ENCODE measurements around the gene MCTP1. TPM values are rescaled to one million over a fixed set of nuclear protein-coding genes. Genes with fewer than 3 reads are reported as not detected.
A peak's percentile ranks its signal among the peaks of the same experiment; 100 is the strongest.

The MCTP1 gene
- polyA plus RNA-seq, 3 donors, result 34.4 to 72.9 (median 55.5) TPM

GRCh38 chr5:94711785-94712184, 573.1 kb downstream of the MCTP1 start:
- peaks cover 62 to 63% of the 10 kb centered on the region in 2 donors for H3K36me3 Mint-ChIP-seq
- H3K27ac Mint-ChIP-seq, result no peak overlapping the region

GRCh38 chr5:94709277-94709676, 575.6 kb downstream of the MCTP1 start:
- H3K36me3 ChIP-seq (replicated peaks in 1 of 2; ENCODE audit: control insufficient read depth in 1 of 2, insufficient read depth in 2 of 2, low read length in 2 of 2), result peaks cover 38 to 90% of the 10 kb centered on the region in 2 donors
- H3K9me3 ChIP-seq (replicated peaks in 1 of 2; ENCODE audit: control insufficient read depth in 1 of 2, insufficient read depth in 1 of 2, low read length in 2 of 2), result no peaks in the 10 kb centered on the region
- H3K4me3 ChIP-seq (replicated peaks in 1 of 3; ENCODE audit: low read depth in 2 of 3, low read length in 3 of 3), result no peak overlapping the region
- no peaks in the 10 kb centered on the region for H3K79me2 ChIP-seq (ENCODE audit: insufficient read depth, low read length)
- H4K20me1 ChIP-seq (ENCODE audit: insufficient read depth, low read length), result peaks cover 5% of the 10 kb centered on the region
- H3K9ac ChIP-seq (ENCODE audit: insufficient read depth, low read length, poor library complexity, severe bottlenecking), result no peak overlapping the region
- H3K27ac ChIP-seq (ENCODE audit: low read depth in 1 of 2, low read length in 2 of 2), result no peak overlapping the region
- H3K27me3 Mint-ChIP-seq (ENCODE audit: low read depth in 3 of 3), result no peaks in the 10 kb centered on the region
- TF ChIP-seq, protein P1, sequence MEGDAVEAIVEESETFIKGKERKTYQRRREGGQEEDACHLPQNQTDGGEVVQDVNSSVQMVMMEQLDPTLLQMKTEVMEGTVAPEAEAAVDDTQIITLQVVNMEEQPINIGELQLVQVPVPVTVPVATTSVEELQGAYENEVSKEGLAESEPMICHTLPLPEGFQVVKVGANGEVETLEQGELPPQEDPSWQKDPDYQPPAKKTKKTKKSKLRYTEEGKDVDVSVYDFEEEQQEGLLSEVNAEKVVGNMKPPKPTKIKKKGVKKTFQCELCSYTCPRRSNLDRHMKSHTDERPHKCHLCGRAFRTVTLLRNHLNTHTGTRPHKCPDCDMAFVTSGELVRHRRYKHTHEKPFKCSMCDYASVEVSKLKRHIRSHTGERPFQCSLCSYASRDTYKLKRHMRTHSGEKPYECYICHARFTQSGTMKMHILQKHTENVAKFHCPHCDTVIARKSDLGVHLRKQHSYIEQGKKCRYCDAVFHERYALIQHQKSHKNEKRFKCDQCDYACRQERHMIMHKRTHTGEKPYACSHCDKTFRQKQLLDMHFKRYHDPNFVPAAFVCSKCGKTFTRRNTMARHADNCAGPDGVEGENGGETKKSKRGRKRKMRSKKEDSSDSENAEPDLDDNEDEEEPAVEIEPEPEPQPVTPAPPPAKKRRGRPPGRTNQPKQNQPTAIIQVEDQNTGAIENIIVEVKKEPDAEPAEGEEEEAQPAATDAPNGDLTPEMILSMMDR (IDR thresholded peaks at IDR 0.05), result no peak
- WGBS (ENCODE audit: insufficient coverage), result no CpG with 5 or more reads among the region's 1 CpG
- peaks cover 0 to 1% (median 0%) of the 10 kb centered on the region in 7 donors for H3K9me3 Mint-ChIP-seq
- no peaks in the 10 kb centered on the region for H3K4me1 Mint-ChIP-seq
- intact Hi-C loops (cut with micrococcal nuclease), result no loop called here
- H3K4me3 Mint-ChIP-seq, result no peak overlapping the region
- H3K36me3 Mint-ChIP-seq, result peaks cover 56 to 70% of the 10 kb centered on the region in 2 donors
- no peaks in the 10 kb centered on the region for H3K27me3 ChIP-seq (ENCODE audit: control insufficient read depth in 2 of 2, insufficient read depth in 2 of 2, low read length in 2 of 2)
- H2AFZ ChIP-seq (ENCODE audit: insufficient read depth, low read depth, low read length, poor library complexity, severe bottlenecking), result no peak overlapping the region
- H3K4me1 ChIP-seq (ENCODE audit: control insufficient read depth in 1 of 2, insufficient read depth in 2 of 2, low read length in 2 of 2), result no peaks in the 10 kb centered on the region
- no peak for DNase-seq
- H3K4me2 ChIP-seq (replicated peaks; ENCODE audit: extremely low read depth, low read length, poor library complexity, severe bottlenecking), result no peak overlapping the region
- H3K27ac Mint-ChIP-seq, result peak overlapping the region in 1 of 7 donors; percentile 38

More at GRCh38 chr5:94711785-94712184, 573.1 kb downstream of the MCTP1 start:
- intact Hi-C loops (cut with micrococcal nuclease), result no loop called here
- Mint-ChIP-seq H3K4me3 (no peak overlapping the region), H3K9me3 (peaks cover 0 to 1% (median 0%) of the 10 kb centered on the region in 7 donors), H3K27me3 (ENCODE audit: low read depth in 3 of 3) (no peaks in the 10 kb centered on the region), H3K4me1 (no peaks in the 10 kb centered on the region)
- H4K20me1 ChIP-seq (ENCODE audit: insufficient read depth, low read length), result peaks cover 9% of the 10 kb centered on the region
- no peaks in the 10 kb centered on the region for H3K9me3 ChIP-seq (replicated peaks in 1 of 2; ENCODE audit: control insufficient read depth in 1 of 2, insufficient read depth in 1 of 2, low read length in 2 of 2)
- H3K79me2 ChIP-seq (ENCODE audit: insufficient read depth, low read length), result no peaks in the 10 kb centered on the region
- H2AFZ ChIP-seq (ENCODE audit: insufficient read depth, low read depth, low read length, poor library complexity, severe bottlenecking), result no peak overlapping the region
- peaks cover 33 to 82% of the 10 kb centered on the region in 2 donors for H3K36me3 ChIP-seq (replicated peaks in 1 of 2; ENCODE audit: control insufficient read depth in 1 of 2, insufficient read depth in 2 of 2, low read length in 2 of 2)
- H3K27ac ChIP-seq (ENCODE audit: low read depth in 1 of 2, low read length in 2 of 2), result no peak overlapping the region
- TF ChIP-seq, protein P1 (IDR thresholded peaks at IDR 0.05), result no peak
- no peaks in the 10 kb centered on the region for H3K4me1 ChIP-seq (ENCODE audit: control insufficient read depth in 1 of 2, insufficient read depth in 2 of 2, low read length in 2 of 2)
- H3K9ac ChIP-seq (ENCODE audit: insufficient read depth, low read length, poor library complexity, severe bottlenecking), result no peak overlapping the region
- no peak for DNase-seq
- H3K4me3 ChIP-seq (replicated peaks in 1 of 3; ENCODE audit: low read depth in 2 of 3, low read length in 3 of 3), result no peak overlapping the region
- no peak overlapping the region for H3K4me2 ChIP-seq (replicated peaks; ENCODE audit: extremely low read depth, low read length, poor library complexity, severe bottlenecking)
- no peaks in the 10 kb centered on the region for H3K27me3 ChIP-seq (ENCODE audit: control insufficient read depth in 2 of 2, insufficient read depth in 2 of 2, low read length in 2 of 2)
